NOMO-1 treated with dmso at 0.1 percent for 144 hours (cell line): ENCODE measurements around the gene TCF21.
"Not testable (repeated sequence)": the region's sequence is repeated elsewhere in the genome, so short reads cannot be mapped to it uniquely, and the experiment has no call there.

Source experiments
- DNase-seq: peaks from one replicate; lab custom pipeline; 2025; ENCODE audit not compliant: unreplicated experiment; lab: John Stamatoyannopoulos, UW

TCF21 gene

DNA sequence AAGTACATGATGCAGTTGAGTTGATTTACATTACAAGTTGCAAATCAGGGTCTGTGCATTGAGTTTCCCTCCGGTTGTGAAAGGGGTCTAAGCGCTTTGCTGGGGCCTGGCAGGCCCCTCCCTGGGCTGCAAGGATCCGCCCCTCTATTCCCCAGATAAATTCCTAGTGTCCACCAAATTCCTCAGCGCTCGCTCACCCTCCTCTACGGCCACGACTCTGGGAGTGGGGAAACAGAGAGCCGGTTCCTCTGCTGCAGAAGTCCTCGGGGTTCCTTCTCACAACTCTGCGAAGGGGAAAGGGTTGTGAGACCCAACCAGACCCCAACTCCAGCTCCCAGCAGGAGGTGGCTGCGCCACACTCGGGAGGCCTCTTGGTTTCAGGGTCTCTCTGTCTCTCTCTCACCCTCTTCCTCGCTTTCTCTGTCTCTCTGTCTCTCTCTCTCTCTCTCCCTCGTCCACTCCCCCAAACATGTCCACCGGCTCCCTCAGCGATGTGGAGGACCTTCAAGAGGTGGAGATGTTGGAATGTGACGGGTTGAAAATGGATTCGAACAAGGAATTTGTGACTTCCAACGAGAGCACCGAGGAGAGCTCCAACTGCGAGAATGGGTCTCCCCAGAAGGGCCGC, at the start of gene TCF21:
TSS of gene TCF21 (plus strand) at position 185 of the 628 bp plus-strand sequence. CDS start at position 470, 285 bp downstream.
- no peak for DNase-seq

GRCh38 chr6:133841176-133841575, 47.7 kb upstream of the TCF21 start:
- DNase-seq, result no peak

DNA sequence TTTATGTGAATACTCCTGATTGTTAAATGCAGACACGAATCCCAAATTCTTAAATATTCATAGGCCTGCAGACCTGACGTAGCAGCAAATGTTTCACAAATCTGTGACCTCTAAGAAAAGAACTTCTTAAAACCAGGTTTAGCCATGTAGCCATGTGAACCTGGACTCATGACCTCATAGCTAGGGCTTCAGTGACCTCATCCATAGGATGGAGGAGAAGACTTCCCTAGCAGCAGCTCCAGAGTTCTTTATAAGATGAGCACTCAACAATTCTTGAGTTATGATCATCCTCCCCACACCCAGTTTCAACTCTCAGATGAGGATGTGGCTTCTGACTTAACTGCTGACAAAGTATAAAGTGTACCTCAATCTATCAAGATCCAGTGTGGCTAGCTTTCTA, 45.8 kb upstream of the TCF21 start:
- DNase-seq, result no peak

- DNase-seq, result no peak
Measured at GRCh38 chr6:133844709-133845108, 44.2 kb upstream of the TCF21 start.

GRCh38 chr6:133854041-133854363, 34.9 kb upstream of the TCF21 start:
- no peak for DNase-seq

- DNase-seq, result no peak
Measured at GRCh38 chr6:133854364-133855275, 34.3 kb upstream of the TCF21 start.

DNA sequence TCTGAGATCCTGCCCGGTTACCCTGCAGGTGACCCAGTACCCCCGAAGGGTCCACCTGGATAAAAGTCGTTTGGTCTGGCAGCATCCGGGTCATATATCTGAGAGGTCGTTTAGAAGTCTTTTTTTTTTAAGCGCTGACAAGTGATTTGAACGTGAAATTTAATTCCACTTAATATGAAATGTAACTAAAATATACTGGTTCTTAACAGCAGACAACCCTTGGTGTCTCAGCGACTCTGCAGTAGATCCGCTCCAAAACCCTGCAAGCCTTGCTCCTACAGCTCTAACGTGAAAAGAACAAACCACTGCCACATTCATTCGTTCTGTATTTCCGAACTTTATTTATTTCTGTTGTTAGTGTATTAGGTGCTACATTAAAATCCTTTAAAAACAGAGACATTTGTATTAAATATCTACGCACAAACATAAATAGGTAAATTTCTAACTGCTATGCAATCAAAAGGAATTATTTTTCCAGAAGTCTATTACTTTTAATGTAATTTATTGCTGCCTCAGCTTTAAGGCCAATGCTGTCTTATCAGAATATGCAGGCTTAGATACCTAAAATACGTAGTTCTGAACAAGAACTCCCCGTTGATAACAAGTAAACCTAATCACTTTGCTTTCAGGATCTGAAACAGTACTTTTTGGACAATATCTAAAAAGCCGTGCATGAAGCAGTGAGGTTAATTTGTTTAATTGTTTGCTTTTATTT, 33.5 kb upstream of the TCF21 start:
- DNase-seq, result no peak

DNA sequence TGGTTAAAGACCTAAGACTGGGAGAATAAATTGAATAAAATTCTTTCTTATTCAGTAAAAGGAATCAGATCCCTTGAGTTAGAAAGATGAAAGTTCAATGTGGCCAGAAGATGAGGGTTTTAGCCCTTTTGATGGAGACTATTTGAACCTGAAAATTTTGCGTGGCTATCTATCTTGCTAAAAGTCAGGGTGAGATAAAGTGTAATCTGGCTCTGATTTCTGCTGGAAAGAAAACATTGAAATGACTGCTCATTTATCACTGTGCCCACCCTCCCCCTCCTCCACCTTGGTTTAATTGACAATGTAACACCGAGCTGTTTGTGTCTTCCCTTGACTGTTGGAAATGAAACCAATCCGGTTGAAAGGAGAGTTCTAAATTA, 32.9 kb upstream of the TCF21 start:
- no peak for DNase-seq

- DNase-seq, result no peak
Measured at GRCh38 chr6:133856911-133857310, 32.0 kb upstream of the TCF21 start.

- DNase-seq, result no peak
Measured at GRCh38 chr6:133857696-133858095, 31.2 kb upstream of the TCF21 start.

GRCh38 chr6:133861337-133861736, 27.6 kb upstream of the TCF21 start:
- not testable (repeated sequence) for DNase-seq

DNA sequence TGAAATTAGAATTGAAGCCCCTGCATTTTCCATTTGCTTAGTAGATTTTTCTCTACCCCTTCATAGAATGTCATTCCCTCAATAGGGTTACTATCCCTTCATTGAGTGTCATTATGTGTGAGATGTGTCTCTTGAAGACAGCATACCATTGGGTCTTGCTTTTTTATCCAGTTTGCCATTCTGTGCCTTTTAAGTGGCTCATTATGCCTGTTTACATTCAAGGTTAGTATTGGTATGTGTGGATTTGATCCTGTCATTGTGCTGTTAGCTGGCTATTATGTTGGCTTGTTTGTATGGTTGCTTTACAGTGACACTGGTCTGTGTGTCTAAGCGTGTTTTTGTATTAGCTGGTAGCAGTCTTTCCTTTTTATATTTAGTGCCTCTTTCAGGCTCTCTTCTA, 25.7 kb upstream of the TCF21 start:
- DNase-seq, result no peak

GRCh38 chr6:133865680-133866079, 23.2 kb upstream of the TCF21 start:
- DNase-seq, result no peak

GRCh38 chr6:133871131-133871530, 17.8 kb upstream of the TCF21 start:
- DNase-seq, result no peak

- DNase-seq, result no peak
Measured at GRCh38 chr6:133873538-133873937, 15.4 kb upstream of the TCF21 start.

DNA sequence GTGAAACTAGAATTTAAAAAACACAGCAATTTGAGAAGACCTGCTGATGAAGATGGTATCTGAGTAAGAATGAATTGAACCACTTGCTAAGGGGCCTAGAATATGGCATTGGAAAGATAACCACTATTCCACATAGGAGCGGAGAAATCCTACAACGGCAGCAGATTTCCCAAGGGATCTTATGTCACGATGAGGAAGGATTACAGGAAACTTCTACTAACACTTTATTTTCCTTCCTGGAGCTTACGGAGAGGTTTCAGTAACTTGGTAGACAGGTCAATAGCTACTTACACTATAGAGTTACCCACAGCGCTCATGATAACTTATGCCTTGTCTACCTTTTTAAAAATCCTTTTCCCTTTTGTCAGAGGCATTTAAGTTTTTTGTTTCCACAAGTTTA, 11.8 kb upstream of the TCF21 start:
- DNase-seq, result no peak

- DNase-seq, result no peak
Measured at GRCh38 chr6:133880006-133880405, 8.9 kb upstream of the TCF21 start.

GRCh38 chr6:133880896-133881295, 8.0 kb upstream of the TCF21 start:
- no peak for DNase-seq

- no peak for DNase-seq
Measured at GRCh38 chr6:133886104-133886775, 2.7 kb upstream of the TCF21 start.

DNA sequence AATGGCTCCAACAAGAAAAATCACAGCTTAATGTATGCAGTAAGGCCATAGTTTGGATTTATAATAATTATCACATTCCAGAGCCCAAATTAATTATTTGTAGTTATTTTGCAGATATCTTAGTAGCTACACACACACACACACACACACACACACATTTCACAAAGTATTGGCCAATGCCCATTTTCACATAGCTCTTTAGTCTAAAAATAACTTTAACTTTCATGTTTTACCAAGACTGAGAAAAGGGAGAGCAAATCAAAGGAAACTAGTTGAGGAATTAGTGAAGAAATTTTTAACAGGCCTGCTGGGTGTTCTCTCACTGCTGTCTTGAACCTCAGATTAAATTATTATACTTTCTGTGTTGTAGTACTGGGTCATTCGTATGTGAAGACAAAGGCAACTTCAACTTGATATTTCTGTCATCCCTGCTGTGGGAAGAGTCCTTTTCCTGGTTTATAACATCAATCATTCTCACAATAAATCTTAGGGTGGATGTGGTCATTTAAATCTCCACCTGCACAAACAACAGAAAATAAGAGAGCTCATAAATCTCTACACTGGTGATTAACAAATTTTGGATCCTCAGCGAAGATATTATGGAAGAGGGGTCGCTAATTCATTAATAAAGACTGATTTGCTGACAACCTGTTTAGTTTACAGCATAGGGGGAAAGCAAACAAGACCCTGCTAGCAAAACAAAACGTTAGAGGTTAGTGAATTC, 1.6 kb upstream of the TCF21 start:
- no peak for DNase-seq

DNA sequence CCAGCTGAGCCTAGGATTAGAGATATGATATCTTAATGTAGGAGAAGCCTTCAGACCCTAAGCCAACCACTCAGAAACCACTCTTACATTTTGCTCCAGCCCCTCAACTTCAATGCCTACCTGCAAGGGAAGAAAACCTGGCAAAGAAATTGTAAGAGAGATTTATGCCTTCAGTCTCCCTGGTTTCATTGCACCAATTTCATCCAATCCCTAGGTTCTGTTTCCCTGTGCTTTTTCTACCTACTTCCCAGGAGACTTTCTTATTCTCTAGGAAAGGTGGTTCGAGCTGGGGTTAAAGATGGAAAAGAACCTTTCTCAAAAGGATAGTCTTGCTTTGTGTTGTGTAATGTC, 1.1 kb upstream of the TCF21 start:
- DNase-seq, result no peak
